ENCODE results near the gene CARMIL1. TPM values are rescaled to one million over a fixed set of nuclear protein-coding genes. Genes with fewer than 3 reads are reported as not detected.

Gene CARMIL1
- total RNA-seq, result 8.4 TPM
- long read RNA-seq, full-length matches to known transcripts, result 2 of 3 reads
- long read RNA-seq, partial matches to known transcripts, result 1 of 3 reads
- long read RNA-seq, other reads (novel, unspliced or antisense), result 0 of 3 reads

DNA sequence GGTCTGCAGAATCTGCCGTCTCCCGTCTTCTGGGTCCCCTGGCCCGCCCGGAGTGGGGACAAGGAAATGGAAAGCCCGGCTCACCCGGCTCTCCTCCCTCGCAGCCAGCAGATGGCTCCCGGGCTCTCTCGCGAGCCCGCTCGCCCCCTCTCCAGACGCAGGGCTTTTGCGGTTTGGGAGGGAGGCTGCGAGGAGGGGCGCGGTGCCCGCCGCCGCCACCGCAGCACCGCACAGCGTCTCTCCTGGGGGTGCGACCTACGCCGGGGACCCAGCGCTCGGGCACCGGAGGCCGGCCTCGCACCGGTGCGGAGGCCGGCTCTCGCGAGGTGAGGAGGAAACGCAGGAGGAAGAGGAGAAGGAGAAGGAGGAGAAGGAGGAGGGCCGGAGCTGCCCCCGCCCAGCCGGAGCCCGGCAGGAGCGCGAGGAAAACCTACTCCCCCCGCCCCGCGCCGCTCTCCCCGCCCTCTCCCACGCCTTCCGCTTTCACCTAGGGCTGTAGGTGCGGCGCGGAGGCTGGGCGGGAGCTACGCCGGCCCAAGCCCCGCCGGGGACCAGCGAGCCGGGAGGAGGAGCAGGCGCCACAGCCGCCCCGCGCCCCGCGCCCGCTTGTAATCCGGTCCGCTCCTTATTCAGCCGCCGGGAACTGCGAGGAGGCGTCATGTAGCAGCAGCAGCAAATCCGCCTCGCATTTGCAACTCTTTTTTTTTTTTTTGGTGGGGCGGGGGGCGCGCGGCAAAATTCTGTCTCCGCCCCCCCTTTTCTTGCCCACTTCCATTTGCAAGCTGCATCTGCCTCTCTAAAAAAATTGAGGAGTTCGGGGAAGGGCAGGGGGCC, at the start of gene CARMIL1:
CARMIL1 (plus strand) TSS at position 461 of the 834 bp plus-strand sequence. CDS start 422 bp downstream, outside the sequence.
- Histone ChIP-seq H3K27me3 (ENCODE audit: low read depth) (peaks cover 26% of the 10 kb centered on the region), H3K4me1 (peaks cover 30% of the 10 kb centered on the region), H3K27ac (replicated peaks) (peak within 1 kb of the TSS; percentile 73), H3K36me3 (no peaks in the 10 kb centered on the region), H3K4me3 (peak within 1 kb of the TSS; percentile 76), H3K9me3 (replicated peaks) (no peaks in the 10 kb centered on the region)
- DNase-seq, result peak; percentile 73
- TF ChIP-seq, protein P1, sequence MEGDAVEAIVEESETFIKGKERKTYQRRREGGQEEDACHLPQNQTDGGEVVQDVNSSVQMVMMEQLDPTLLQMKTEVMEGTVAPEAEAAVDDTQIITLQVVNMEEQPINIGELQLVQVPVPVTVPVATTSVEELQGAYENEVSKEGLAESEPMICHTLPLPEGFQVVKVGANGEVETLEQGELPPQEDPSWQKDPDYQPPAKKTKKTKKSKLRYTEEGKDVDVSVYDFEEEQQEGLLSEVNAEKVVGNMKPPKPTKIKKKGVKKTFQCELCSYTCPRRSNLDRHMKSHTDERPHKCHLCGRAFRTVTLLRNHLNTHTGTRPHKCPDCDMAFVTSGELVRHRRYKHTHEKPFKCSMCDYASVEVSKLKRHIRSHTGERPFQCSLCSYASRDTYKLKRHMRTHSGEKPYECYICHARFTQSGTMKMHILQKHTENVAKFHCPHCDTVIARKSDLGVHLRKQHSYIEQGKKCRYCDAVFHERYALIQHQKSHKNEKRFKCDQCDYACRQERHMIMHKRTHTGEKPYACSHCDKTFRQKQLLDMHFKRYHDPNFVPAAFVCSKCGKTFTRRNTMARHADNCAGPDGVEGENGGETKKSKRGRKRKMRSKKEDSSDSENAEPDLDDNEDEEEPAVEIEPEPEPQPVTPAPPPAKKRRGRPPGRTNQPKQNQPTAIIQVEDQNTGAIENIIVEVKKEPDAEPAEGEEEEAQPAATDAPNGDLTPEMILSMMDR (IDR thresholded peaks at IDR 0.05; ENCODE audit: borderline replicate concordance), result peak; percentile 78
- intact Hi-C loops (cut with micrococcal nuclease), result loop anchor here (5.0 kb wide), 1 partner anchor 213 kb away; no protein-coding TSS in a partner anchor

DNA sequence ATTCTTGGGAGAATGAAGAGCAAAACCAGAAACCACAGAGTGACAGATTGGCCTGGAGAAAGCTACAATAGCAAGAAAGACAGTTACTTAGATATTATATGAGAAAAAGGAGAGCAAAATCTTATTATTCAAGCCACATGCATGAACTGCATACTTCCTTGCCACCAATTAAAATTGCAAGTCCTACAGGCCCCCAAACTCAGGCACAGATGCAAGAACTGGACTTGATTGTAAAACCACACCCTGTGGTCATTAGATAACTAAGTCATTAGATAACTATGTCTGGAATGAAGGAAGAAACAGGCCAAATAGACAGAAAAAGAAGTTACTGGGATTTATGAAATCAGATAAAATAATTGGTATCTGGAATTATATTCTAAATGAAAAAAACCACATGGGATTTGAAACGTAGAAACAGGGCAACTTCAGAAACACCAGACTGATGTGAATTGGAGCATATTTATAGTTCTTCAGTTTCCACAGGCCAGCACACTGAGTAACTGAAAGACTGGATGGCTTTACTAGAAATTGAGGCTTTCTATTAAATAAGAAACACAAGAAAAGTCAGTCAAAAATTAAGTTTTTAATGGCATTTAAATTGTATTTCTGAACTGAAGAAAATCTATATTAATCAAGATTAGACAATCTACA, 49.4 kb upstream of the CARMIL1 start:
- no peaks in the 10 kb centered on the region for H3K9me3 ChIP-seq (replicated peaks)
- TF ChIP-seq, protein P1 (IDR thresholded peaks at IDR 0.05; ENCODE audit: borderline replicate concordance), result no peak
- no peaks in the 10 kb centered on the region for H3K4me1 ChIP-seq
- H3K27ac ChIP-seq (replicated peaks), result peak overlapping the region; percentile 20
- intact Hi-C loops (cut with micrococcal nuclease), result loop anchor here (10.0 kb wide), 1 partner anchor 485 kb away; no protein-coding TSS in a partner anchor
- H3K36me3 ChIP-seq, result no peaks in the 10 kb centered on the region
- no peaks in the 10 kb centered on the region for H3K27me3 ChIP-seq (ENCODE audit: low read depth)
- no peak overlapping the region for H3K4me3 ChIP-seq
- DNase-seq, result no peak

DNA sequence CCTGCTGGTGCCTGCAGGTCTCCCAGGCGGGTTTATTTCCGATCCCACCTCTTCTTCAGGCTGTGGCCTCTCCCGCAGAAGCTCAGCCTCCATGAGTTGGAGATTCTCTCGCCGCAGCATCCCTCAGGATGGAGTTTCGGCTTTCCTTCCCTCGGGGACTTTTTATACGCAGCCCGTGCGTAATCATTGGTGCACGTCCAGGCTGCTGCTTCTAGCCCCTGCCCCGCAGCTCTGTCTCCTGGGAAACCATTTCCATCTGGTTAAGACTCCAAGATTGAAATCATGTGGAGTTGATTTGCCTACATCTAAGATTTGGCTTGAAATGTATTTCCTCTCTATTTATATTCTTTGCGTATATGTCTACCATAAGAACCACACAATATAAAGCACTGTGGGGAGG, 46.7 kb upstream of the CARMIL1 start:
- Histone ChIP-seq H3K4me3 (no peak overlapping the region), H3K27me3 (ENCODE audit: low read depth) (no peaks in the 10 kb centered on the region), H3K36me3 (no peaks in the 10 kb centered on the region), H3K9me3 (replicated peaks) (no peaks in the 10 kb centered on the region), H3K4me1 (no peaks in the 10 kb centered on the region), H3K27ac (replicated peaks) (peak overlapping the region; percentile 11)
- peak; percentile 43 for DNase-seq
- TF ChIP-seq, protein P1 (IDR thresholded peaks at IDR 0.05; ENCODE audit: borderline replicate concordance), result no peak
- intact Hi-C loops (cut with micrococcal nuclease), result no loop called here

DNA sequence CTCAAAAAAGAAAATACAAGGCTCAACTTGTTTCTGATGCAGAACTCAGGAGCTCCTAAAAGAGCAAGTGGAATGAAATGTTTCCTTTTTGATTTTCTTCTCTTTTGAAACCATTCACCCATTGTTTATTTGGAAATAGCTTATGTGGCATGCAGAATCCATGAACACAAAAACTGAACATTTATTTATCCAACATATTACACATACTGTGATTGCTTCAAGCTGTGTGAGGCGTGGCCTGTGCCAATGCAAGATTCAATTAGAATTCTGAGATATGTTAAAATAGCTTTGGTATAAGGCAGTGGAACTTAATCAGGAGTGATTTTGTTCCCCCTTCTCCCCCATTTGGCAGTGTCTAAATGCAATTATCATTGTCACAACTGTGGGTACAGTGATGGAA, 45.9 kb upstream of the CARMIL1 start:
- Histone ChIP-seq H3K4me1 (no peaks in the 10 kb centered on the region), H3K36me3 (no peaks in the 10 kb centered on the region), H3K4me3 (no peak overlapping the region), H3K27ac (replicated peaks) (no peak overlapping the region), H3K9me3 (replicated peaks) (no peaks in the 10 kb centered on the region), H3K27me3 (ENCODE audit: low read depth) (no peaks in the 10 kb centered on the region)
- DNase-seq, result no peak
- TF ChIP-seq, protein P1 (IDR thresholded peaks at IDR 0.05; ENCODE audit: borderline replicate concordance), result no peak
- intact Hi-C loops (cut with micrococcal nuclease), result no loop called here

DNA sequence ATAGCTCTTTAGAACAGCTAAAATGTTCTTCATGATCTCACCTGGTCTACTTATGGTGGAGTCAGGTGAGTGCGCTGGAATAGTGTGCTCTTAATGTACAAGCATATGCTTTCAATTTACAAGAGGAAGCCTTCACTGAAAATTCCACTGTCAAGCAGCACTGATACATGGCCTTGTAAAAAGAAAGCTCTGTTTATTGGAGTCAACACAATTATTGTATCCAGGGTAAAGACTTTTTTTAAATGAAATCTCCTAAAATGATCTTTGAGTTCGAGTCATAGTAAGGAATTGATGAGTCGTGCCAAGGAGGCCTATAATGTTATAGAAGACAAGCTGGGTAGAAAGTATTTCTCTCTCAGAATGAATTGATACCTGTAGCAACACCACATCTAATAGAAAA, 41.6 kb upstream of the CARMIL1 start:
- no peaks in the 10 kb centered on the region for H3K4me1 ChIP-seq
- H3K27ac ChIP-seq (replicated peaks), result no peak overlapping the region
- H3K4me3 ChIP-seq, result no peak overlapping the region
- TF ChIP-seq, protein P1 (IDR thresholded peaks at IDR 0.05; ENCODE audit: borderline replicate concordance), result no peak
- H3K36me3 ChIP-seq, result no peaks in the 10 kb centered on the region
- no peaks in the 10 kb centered on the region for H3K9me3 ChIP-seq (replicated peaks)
- intact Hi-C loops (cut with micrococcal nuclease), result no loop called here
- no peak for DNase-seq
- H3K27me3 ChIP-seq (ENCODE audit: low read depth), result no peaks in the 10 kb centered on the region

Measured in left ventricle myocardium inferior (tissue), 1 donor.